Smooth muscle cell (in vitro differentiated cells): Measurements from ENCODE around the gene COLQ. TPM values are rescaled to one million over a fixed set of nuclear protein-coding genes. Genes with fewer than 3 reads are reported as not detected.
"Not testable (repeated sequence)": the region's sequence is repeated elsewhere in the genome, so short reads cannot be mapped to it uniquely, and the experiment has no call there.

Experiments
- DNase-seq: peaks from one replicate; lab custom pipeline; 2025; ENCODE audit not compliant: unreplicated experiment; lab: John Stamatoyannopoulos, UW
- H2AFZ ChIP-seq: fragments of 200-600 bp; sonication (generic); 2 replicates; pipeline ENCODE4 v1.6.0; 2016; ENCODE audit warnings: antibody characterized with exemption, low read depth, mild to moderate bottlenecking
- H3F3A ChIP-seq: fragments of 200-600 bp; sonication (generic); 2 replicates; pipeline ENCODE4 v1.6.0; 2017; ENCODE audit warnings: antibody characterized with exemption, low read depth
- H3K27ac ChIP-seq: fragments of 200-600 bp; sonication (generic); 2 replicates; pipeline ENCODE4 v1.5.1; 2016; ENCODE audit warnings: low read depth, mild to moderate bottlenecking
- H3K27me3 ChIP-seq: fragments of 200-600 bp; sonication (generic); 2 replicates; pipeline ENCODE4 v1.6.1; 2016; ENCODE audit warnings: low read depth, mild to moderate bottlenecking
- H3K36me3 ChIP-seq: fragments of 200-600 bp; sonication (generic); 2 replicates; pipeline ENCODE4 v1.5.1; 2016; ENCODE audit warnings: low read depth
- H3K4me1 ChIP-seq: fragments of 200-600 bp; sonication (generic); 2 replicates; pipeline ENCODE4 v1.5.1; 2016; ENCODE audit warnings: low read depth
- H3K4me2 ChIP-seq: fragments of 200-600 bp; sonication (generic); 2 replicates; pipeline ENCODE4 v1.6.0; 2016; ENCODE audit warnings: mild to moderate bottlenecking
- H3K4me3 ChIP-seq: fragments of 200-600 bp; sonication (generic); 2 replicates; pipeline ENCODE4 v1.5.1; 2016; ENCODE audit warnings: mild to moderate bottlenecking
- H3K79me2 ChIP-seq: fragments of 200-600 bp; sonication (generic); 2 replicates; pipeline ENCODE4 v1.6.0; 2016; ENCODE audit warnings: low read depth, mild to moderate bottlenecking
- H3K9ac ChIP-seq: fragments of 200-600 bp; sonication (generic); 2 replicates; pipeline ENCODE4 v1.6.0; 2016; ENCODE audit warnings: low read depth
- H3K9me3 ChIP-seq: fragments of 200-600 bp; sonication (generic); replicated peaks from 2 replicates; pipeline ENCODE4 v1.5.1; 2016; ENCODE audit warnings: low read depth
- H4K20me1 ChIP-seq: fragments of 200-600 bp; sonication (generic); 2 replicates; pipeline ENCODE4 v1.6.0; 2016; ENCODE audit warnings: low read depth
- CTCF ChIP-seq: fragments of 200-600 bp; sonication (generic); IDR thresholded peaks from 2 replicates; pipeline ENCODE4 v1.5.1; 2017; ENCODE audit warnings: borderline replicate concordance, mild to moderate bottlenecking, antibody characterized with exemption; ENCODE audit not compliant: insufficient read depth, poor library complexity, severe bottlenecking
- WGBS: methylation state at CpG from one replicate; pipeline ENCODE4 v1.1.7; 2016; ENCODE audit warnings: low lambda C conversion rate; 5-methylcytosine and 5-hydroxymethylcytosine counted together
- polyA plus RNA-seq: library from polyadenylated mRNA; unstranded; fragments of >200 nt; fragmentation: Nextera tagmentation; extraction: Ambion mirVana; gene quantifications from 2 replicates; pipeline ENCODE4 v1.2.1, GENCODE V29; 2016
- total RNA-seq: library from RNA; depleted of rRNA; stranded (reverse); fragments of >200 nt; gene quantifications from 2 replicates; pipeline ENCODE4 v1.2.3, GENCODE V29; 2014

COLQ gene
- total and polyA plus RNA-seq, 2 experiments from 2014 or later = 0.69 to 1.8 TPM

- H3K27me3 ChIP-seq = no peaks in the 10 kb centered on the region
- no peak overlapping the region for H3K4me2 ChIP-seq
- no peak overlapping the region for H3K27ac ChIP-seq
- H3K9ac ChIP-seq = no peak overlapping the region
- H3K4me3 ChIP-seq = no peak overlapping the region
- H3K36me3 ChIP-seq = no peaks in the 10 kb centered on the region
- H2AFZ ChIP-seq = no peak overlapping the region
- H3K4me1 ChIP-seq = no peaks in the 10 kb centered on the region
- H3K9me3 ChIP-seq = no peaks in the 10 kb centered on the region
- DNase-seq = no peak
- no peaks in the 10 kb centered on the region for H3K79me2 ChIP-seq
- H4K20me1 ChIP-seq = no peaks in the 10 kb centered on the region
- TF ChIP-seq CTCF = no peak
- no peaks in the 10 kb centered on the region for H3F3A ChIP-seq
- WGBS = 80% methylated on average over 4 of the region's 4 CpGs
Measured at GRCh38 chr3:15460891-15461531, 60.5 kb downstream of the COLQ start.

- no peak for TF ChIP-seq CTCF
- Histone ChIP-seq H3K9me3 (no peaks in the 10 kb centered on the region), H3K27ac (no peak overlapping the region), H4K20me1 (no peaks in the 10 kb centered on the region), H3K4me2 (no peak overlapping the region), H3K4me1 (no peaks in the 10 kb centered on the region), H3K36me3 (no peaks in the 10 kb centered on the region), H3F3A (no peaks in the 10 kb centered on the region), H3K9ac (no peak overlapping the region), H2AFZ (no peak overlapping the region), H3K79me2 (no peaks in the 10 kb centered on the region), H3K4me3 (no peak overlapping the region), H3K27me3 (no peaks in the 10 kb centered on the region)
- DNase-seq = no peak
- 84% methylated on average over 7 of the region's 7 CpGs for WGBS
Measured at GRCh38 chr3:15458212-15458780, 63.2 kb downstream of the COLQ start.

GRCh38 chr3:15456915-15457314, 64.6 kb downstream of the COLQ start:
- H4K20me1 ChIP-seq = not testable (repeated sequence)
- 94% methylated on average over 10 of the region's 10 CpGs for WGBS

GRCh38 chr3:15456321-15456720, 65.2 kb downstream of the COLQ start:
- no peak for TF ChIP-seq CTCF
- Histone ChIP-seq H4K20me1 (no peaks in the 10 kb centered on the region), H3K4me2 (no peak overlapping the region), H3K27me3 (no peaks in the 10 kb centered on the region), H3K4me3 (no peak overlapping the region), H3K9ac (no peak overlapping the region), H2AFZ (no peak overlapping the region), H3F3A (no peaks in the 10 kb centered on the region), H3K36me3 (no peaks in the 10 kb centered on the region), H3K9me3 (no peaks in the 10 kb centered on the region), H3K27ac (no peak overlapping the region), H3K4me1 (no peaks in the 10 kb centered on the region), H3K79me2 (no peaks in the 10 kb centered on the region)
- no peak for DNase-seq
- 100% methylated on average over 2 of the region's 2 CpGs for WGBS

More at GRCh38 chr3:15456915-15457314, 64.6 kb downstream of the COLQ start:
- not testable (repeated sequence) for H3K79me2 ChIP-seq, H3K27ac ChIP-seq, H3K9me3 ChIP-seq, H3F3A ChIP-seq, H3K4me2 ChIP-seq, H3K4me3 ChIP-seq, H3K9ac ChIP-seq, H3K4me1 ChIP-seq, H3K36me3 ChIP-seq, DNase-seq, H3K27me3 ChIP-seq, H2AFZ ChIP-seq
